HEK293 (cell line): ENCODE data around the gene MGA.

ENCODE experiments used
- MZF1 ChIP-seq: fragments of 450-650 bp; formaldehyde crosslinking; IDR thresholded peaks from 2 replicates; pipeline ENCODE4 v1.5.1; 2017; ENCODE audit warnings: missing biosample characterization, missing genetic modification characterization, borderline replicate concordance
- SALL2 ChIP-seq: fragments of 450-650 bp; formaldehyde crosslinking; IDR thresholded peaks from 2 replicates; pipeline ENCODE4 v1.5.0; 2017; ENCODE audit warnings: missing biosample characterization, mild to moderate bottlenecking, missing genetic modification characterization, borderline replicate concordance
- TCF7L2 ChIP-seq: IDR thresholded peaks from 2 replicates; pipeline ENCODE4 v1.6.1; 2011; ENCODE audit warnings: low read depth, mild to moderate bottlenecking, inconsistent platforms, low read length, moderate library complexity, borderline replicate concordance
- TF ChIP-seq, protein P1 (sequence below): fragments of 450-650 bp; formaldehyde crosslinking; IDR thresholded peaks from 2 replicates; pipeline ENCODE4 v1.5.1; 2016; ENCODE audit warnings: missing biosample characterization, missing genetic modification characterization
- TF ChIP-seq, protein P2 (sequence below): IDR thresholded peaks from 2 replicates; pipeline ENCODE4 v1.6.1; 2011; ENCODE audit warnings: mild to moderate bottlenecking, low read depth, low read length, borderline replicate concordance
- TF ChIP-seq, protein P3 (sequence below): fragments of 450-650 bp; formaldehyde crosslinking; IDR thresholded peaks from 2 replicates; pipeline ENCODE4 v1.5.1; 2016; ENCODE audit warnings: missing biosample characterization, missing genetic modification characterization, low read depth

DNA sequence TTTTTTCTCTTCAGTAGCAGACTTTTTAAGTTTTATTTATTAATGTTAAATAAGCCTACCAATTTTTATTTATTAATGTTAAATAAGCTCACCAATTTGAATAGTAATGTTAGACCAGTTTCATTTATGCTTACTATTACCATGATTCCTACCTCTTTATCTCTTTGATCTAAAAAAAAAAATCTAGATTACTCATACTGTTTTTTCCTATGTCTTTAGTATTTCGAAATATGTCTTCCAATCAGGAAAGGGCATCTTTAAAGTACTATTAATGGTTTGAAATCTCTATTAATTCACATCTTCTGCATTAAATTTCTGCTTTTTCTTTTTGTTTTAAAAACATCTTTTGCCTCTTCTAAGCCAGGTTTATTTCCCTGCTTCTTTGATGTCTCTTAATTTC lies 86.6 kb downstream of the MGA start:
- TF ChIP-seq, protein P1, sequence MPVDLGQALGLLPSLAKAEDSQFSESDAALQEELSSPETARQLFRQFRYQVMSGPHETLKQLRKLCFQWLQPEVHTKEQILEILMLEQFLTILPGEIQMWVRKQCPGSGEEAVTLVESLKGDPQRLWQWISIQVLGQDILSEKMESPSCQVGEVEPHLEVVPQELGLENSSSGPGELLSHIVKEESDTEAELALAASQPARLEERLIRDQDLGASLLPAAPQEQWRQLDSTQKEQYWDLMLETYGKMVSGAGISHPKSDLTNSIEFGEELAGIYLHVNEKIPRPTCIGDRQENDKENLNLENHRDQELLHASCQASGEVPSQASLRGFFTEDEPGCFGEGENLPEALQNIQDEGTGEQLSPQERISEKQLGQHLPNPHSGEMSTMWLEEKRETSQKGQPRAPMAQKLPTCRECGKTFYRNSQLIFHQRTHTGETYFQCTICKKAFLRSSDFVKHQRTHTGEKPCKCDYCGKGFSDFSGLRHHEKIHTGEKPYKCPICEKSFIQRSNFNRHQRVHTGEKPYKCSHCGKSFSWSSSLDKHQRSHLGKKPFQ (tag by site-specific recombination) = no peak
- TF ChIP-seq, protein P2, sequence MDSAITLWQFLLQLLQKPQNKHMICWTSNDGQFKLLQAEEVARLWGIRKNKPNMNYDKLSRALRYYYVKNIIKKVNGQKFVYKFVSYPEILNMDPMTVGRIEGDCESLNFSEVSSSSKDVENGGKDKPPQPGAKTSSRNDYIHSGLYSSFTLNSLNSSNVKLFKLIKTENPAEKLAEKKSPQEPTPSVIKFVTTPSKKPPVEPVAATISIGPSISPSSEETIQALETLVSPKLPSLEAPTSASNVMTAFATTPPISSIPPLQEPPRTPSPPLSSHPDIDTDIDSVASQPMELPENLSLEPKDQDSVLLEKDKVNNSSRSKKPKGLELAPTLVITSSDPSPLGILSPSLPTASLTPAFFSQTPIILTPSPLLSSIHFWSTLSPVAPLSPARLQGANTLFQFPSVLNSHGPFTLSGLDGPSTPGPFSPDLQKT = no peak
- no peak for TF ChIP-seq MZF1 (tag by site-specific recombination)
- TF ChIP-seq TCF7L2 = no peak
- TF ChIP-seq SALL2 = no peak
- TF ChIP-seq, protein P3, sequence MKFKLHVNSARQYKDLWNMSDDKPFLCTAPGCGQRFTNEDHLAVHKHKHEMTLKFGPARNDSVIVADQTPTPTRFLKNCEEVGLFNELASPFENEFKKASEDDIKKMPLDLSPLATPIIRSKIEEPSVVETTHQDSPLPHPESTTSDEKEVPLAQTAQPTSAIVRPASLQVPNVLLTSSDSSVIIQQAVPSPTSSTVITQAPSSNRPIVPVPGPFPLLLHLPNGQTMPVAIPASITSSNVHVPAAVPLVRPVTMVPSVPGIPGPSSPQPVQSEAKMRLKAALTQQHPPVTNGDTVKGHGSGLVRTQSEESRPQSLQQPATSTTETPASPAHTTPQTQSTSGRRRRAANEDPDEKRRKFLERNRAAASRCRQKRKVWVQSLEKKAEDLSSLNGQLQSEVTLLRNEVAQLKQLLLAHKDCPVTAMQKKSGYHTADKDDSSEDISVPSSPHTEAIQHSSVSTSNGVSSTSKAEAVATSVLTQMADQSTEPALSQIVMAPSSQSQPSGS (tag by site-specific recombination) = no peak
